Smooth muscle cell (in vitro differentiated cells): ENCODE measurements around the gene ATP10A. TPM values are rescaled to one million over a fixed set of nuclear protein-coding genes. Genes with fewer than 3 reads are reported as not detected.

Experiments
- DNase-seq: peaks from one replicate; lab custom pipeline; 2025; ENCODE audit not compliant: unreplicated experiment; lab: John Stamatoyannopoulos, UW
- H2AFZ ChIP-seq: fragments of 200-600 bp; sonication (generic); 2 replicates; pipeline ENCODE4 v1.6.0; 2016; ENCODE audit warnings: antibody characterized with exemption, low read depth, mild to moderate bottlenecking
- H3F3A ChIP-seq: fragments of 200-600 bp; sonication (generic); 2 replicates; pipeline ENCODE4 v1.6.0; 2017; ENCODE audit warnings: antibody characterized with exemption, low read depth
- H3K27ac ChIP-seq: fragments of 200-600 bp; sonication (generic); 2 replicates; pipeline ENCODE4 v1.5.1; 2016; ENCODE audit warnings: low read depth, mild to moderate bottlenecking
- H3K27me3 ChIP-seq: fragments of 200-600 bp; sonication (generic); 2 replicates; pipeline ENCODE4 v1.6.1; 2016; ENCODE audit warnings: low read depth, mild to moderate bottlenecking
- H3K36me3 ChIP-seq: fragments of 200-600 bp; sonication (generic); 2 replicates; pipeline ENCODE4 v1.5.1; 2016; ENCODE audit warnings: low read depth
- H3K4me1 ChIP-seq: fragments of 200-600 bp; sonication (generic); 2 replicates; pipeline ENCODE4 v1.5.1; 2016; ENCODE audit warnings: low read depth
- H3K4me2 ChIP-seq: fragments of 200-600 bp; sonication (generic); 2 replicates; pipeline ENCODE4 v1.6.0; 2016; ENCODE audit warnings: mild to moderate bottlenecking
- H3K4me3 ChIP-seq: fragments of 200-600 bp; sonication (generic); 2 replicates; pipeline ENCODE4 v1.5.1; 2016; ENCODE audit warnings: mild to moderate bottlenecking
- H3K79me2 ChIP-seq: fragments of 200-600 bp; sonication (generic); 2 replicates; pipeline ENCODE4 v1.6.0; 2016; ENCODE audit warnings: low read depth, mild to moderate bottlenecking
- H3K9ac ChIP-seq: fragments of 200-600 bp; sonication (generic); 2 replicates; pipeline ENCODE4 v1.6.0; 2016; ENCODE audit warnings: low read depth
- H3K9me3 ChIP-seq: fragments of 200-600 bp; sonication (generic); replicated peaks from 2 replicates; pipeline ENCODE4 v1.5.1; 2016; ENCODE audit warnings: low read depth
- H4K20me1 ChIP-seq: fragments of 200-600 bp; sonication (generic); 2 replicates; pipeline ENCODE4 v1.6.0; 2016; ENCODE audit warnings: low read depth
- CTCF ChIP-seq: fragments of 200-600 bp; sonication (generic); IDR thresholded peaks from 2 replicates; pipeline ENCODE4 v1.5.1; 2017; ENCODE audit warnings: borderline replicate concordance, mild to moderate bottlenecking, antibody characterized with exemption; ENCODE audit not compliant: insufficient read depth, poor library complexity, severe bottlenecking
- WGBS: methylation state at CpG from one replicate; pipeline ENCODE4 v1.1.7; 2016; ENCODE audit warnings: low lambda C conversion rate; 5-methylcytosine and 5-hydroxymethylcytosine counted together
- polyA plus RNA-seq: library from polyadenylated mRNA; unstranded; fragments of >200 nt; fragmentation: Nextera tagmentation; extraction: Ambion mirVana; gene quantifications from 2 replicates; pipeline ENCODE4 v1.2.1, GENCODE V29; 2016
- total RNA-seq: library from RNA; depleted of rRNA; stranded (reverse); fragments of >200 nt; gene quantifications from 2 replicates; pipeline ENCODE4 v1.2.3, GENCODE V29; 2014

The ATP10A gene
- total and polyA plus RNA-seq, 2 experiments from 2014 or later: 10.6 to 12.3 TPM

GRCh38 chr15:25733856-25734679, 129.1 kb downstream of the ATP10A start:
- Histone ChIP-seq H3K4me1 (peaks cover 18% of the 10 kb centered on the region), H3K9ac (no peak overlapping the region), H3K79me2 (no peaks in the 10 kb centered on the region), H3K27ac (no peak overlapping the region), H3F3A (peaks cover 10% of the 10 kb centered on the region), H3K9me3 (no peaks in the 10 kb centered on the region), H3K4me3 (no peak overlapping the region), H3K27me3 (no peaks in the 10 kb centered on the region), H3K4me2 (no peak overlapping the region), H2AFZ (no peak overlapping the region), H3K36me3 (no peaks in the 10 kb centered on the region), H4K20me1 (no peaks in the 10 kb centered on the region)
- DNase-seq: no peak
- TF ChIP-seq CTCF: no peak
- WGBS: 89% methylated on average over 21 of the region's 22 CpGs

GRCh38 chr15:25733036-25733855, 129.9 kb downstream of the ATP10A start:
- Histone ChIP-seq H3K79me2 (no peaks in the 10 kb centered on the region), H3K27ac (no peak overlapping the region), H3K36me3 (no peaks in the 10 kb centered on the region), H3K4me1 (peaks cover 17% of the 10 kb centered on the region), H3K4me3 (no peak overlapping the region), H3K4me2 (no peak overlapping the region), H2AFZ (no peak overlapping the region), H4K20me1 (no peaks in the 10 kb centered on the region), H3K27me3 (no peaks in the 10 kb centered on the region), H3K9ac (no peak overlapping the region), H3K9me3 (no peaks in the 10 kb centered on the region), H3F3A (peaks cover 4% of the 10 kb centered on the region)
- 91% methylated on average over 18 of the region's 18 CpGs for WGBS
- no peak for DNase-seq
- no peak for TF ChIP-seq CTCF

GRCh38 chr15:25732191-25732590, 130.9 kb downstream of the ATP10A start:
- Histone ChIP-seq H3K9ac (no peak overlapping the region), H3K79me2 (no peaks in the 10 kb centered on the region), H3K9me3 (no peaks in the 10 kb centered on the region), H3K4me3 (no peak overlapping the region), H3K4me2 (no peak overlapping the region), H3K4me1 (peaks cover 6% of the 10 kb centered on the region), H3K27ac (no peak overlapping the region), H4K20me1 (no peaks in the 10 kb centered on the region), H3K36me3 (no peaks in the 10 kb centered on the region), H3K27me3 (no peaks in the 10 kb centered on the region), H2AFZ (no peak overlapping the region), H3F3A (no peaks in the 10 kb centered on the region)
- DNase-seq: no peak
- WGBS: 96% methylated on average over 6 of the region's 6 CpGs
- no peak for TF ChIP-seq CTCF
